Upper lobe of left lung (tissue), 6 donors: ENCODE results near the gene TEX54. TPM values are rescaled to one million over a fixed set of nuclear protein-coding genes. Genes with fewer than 3 reads are reported as not detected.
A peak's percentile ranks its signal among the peaks of the same experiment; 100 is the strongest.

Experiments
- ATAC-seq, 2 donors: fragments of 200-7000 bp; cut with Tn5 transposase; one replicate each; pipeline ENCODE4 v1.9.1; 2022; ENCODE audit warnings: mild to moderate bottlenecking in 2 of 2, moderate library complexity in 2 of 2; ENCODE audit not compliant: low FRiP score in 2 of 2
- DNase-seq, 2 donors: peaks; one replicate each; pipeline ENCODE4 v3.0.0-alpha.2; 2019 to 2020
- H3K27ac ChIP-seq, 4 donors: fragments of 200-600 bp; sonication (generic); one replicate each; pipeline ENCODE4 v1.5.1; 2016 to 2019
- H3K27me3 ChIP-seq, 4 donors: fragments of 200-600 bp; sonication (generic); one replicate each; pipeline ENCODE4 v1.5.1; 2017 to 2019
- H3K36me3 ChIP-seq, 4 donors: fragments of 200-600 bp; sonication (generic); one replicate each; pipeline ENCODE4 v1.5.1; 2016 to 2019
- H3K4me1 ChIP-seq, 4 donors: fragments of 200-600 bp; sonication (generic); one replicate each; pipeline ENCODE4 v1.5.1; 2018 to 2019
- H3K4me3 ChIP-seq, 4 donors: fragments of 200-600 bp; sonication (generic); one replicate each; pipeline ENCODE4 v1.5.1; 2017 to 2019; ENCODE audit warnings: mild to moderate bottlenecking in 2 of 4, moderate library complexity in 1 of 4
- H3K9me3 ChIP-seq, 4 donors: fragments of 200-600 bp; sonication (generic); one replicate each; pipeline ENCODE4 v1.5.1; 2018 to 2019
- EP300 ChIP-seq, 4 donors: sonication (generic); formaldehyde crosslinking; IDR thresholded peaks; one replicate each; pipeline ENCODE4 v1.5.1; 2017; ENCODE audit warnings: antibody characterized with exemption in 4 of 4, control low read depth in 2 of 4
- POLR2A ChIP-seq, 4 donors: fragments of 450-650 bp; IDR thresholded peaks; one replicate each; pipeline ENCODE4 v1.5.1; 2016 to 2017; ENCODE audit warnings: antibody characterized with exemption in 4 of 4, mild to moderate bottlenecking in 2 of 4
- POLR2AphosphoS5 ChIP-seq, 2 donors: sonication (generic); formaldehyde crosslinking; IDR thresholded peaks; one replicate each; pipeline ENCODE4 v1.5.1; 2017; ENCODE audit warnings: antibody characterized with exemption in 2 of 2
- WGBS, 2 donors: methylation state at CpG; one replicate each; pipeline ENCODE4 v1.1.5; 2017 to 2018; 5-methylcytosine and 5-hydroxymethylcytosine counted together
- total RNA-seq, 6 donors: library from RNA; depleted of rRNA in 4 of 6; stranded (reverse); fragments of >200 nt in 4 of 6; gene quantifications; one replicate each; pipeline versions ENCODE4 v1.1.0 to v1.2.1, GENCODE V29; 2016 to 2021
- TF ChIP-seq, protein P1 (sequence below), 6 experiments: fragments of 450-650 bp in 4 of 6; fragments of 200-600 bp in 2 of 6; sonication (generic) in 2 of 6; IDR thresholded peaks; one replicate each; pipeline ENCODE4 v1.5.1; 2016 to 2019; ENCODE audit warnings: antibody characterized with exemption in 6 of 6
- donor health status: DM: no; HTN: no; CAD: no; lungs with moderate emphysema.
- donor health status: DM: no; HTN: yes; CAD: no; lungs with severe emphysema.

The TEX54 gene
- total RNA-seq, 6 donors from 2014 or later = not detected

DNA sequence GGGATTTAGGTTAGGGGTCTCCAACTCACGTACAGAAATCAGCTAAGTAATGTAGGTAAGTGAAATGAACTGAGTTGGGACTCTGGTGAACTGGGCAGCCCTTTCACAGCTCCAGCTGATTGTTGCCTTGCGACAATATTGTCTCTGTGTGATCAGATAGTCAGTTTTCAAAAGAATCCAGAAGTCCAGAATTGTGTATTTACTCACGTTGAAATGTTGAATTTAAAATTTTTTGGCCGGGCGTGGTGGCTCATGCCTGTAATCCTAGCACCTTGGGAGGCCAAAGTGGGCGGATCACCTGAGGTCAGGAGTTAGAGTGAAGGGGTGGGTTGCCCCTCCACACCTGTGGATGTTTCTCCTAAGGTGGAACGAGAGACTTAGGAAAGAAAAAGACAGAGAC is 25.6 kb upstream of the TEX54 start:
- Histone ChIP-seq H3K9me3 (no peaks in the 10 kb centered on the region), H3K27me3 (no peaks in the 10 kb centered on the region), H3K4me1 (peaks cover 24 to 42% (median 33%) of the 10 kb centered on the region in 4 donors), H3K4me3 (no peak overlapping the region), H3K27ac (no peak overlapping the region), H3K36me3 (peaks cover 4 to 17% (median 8%) of the 10 kb centered on the region in 4 donors)
- DNase-seq (no peak), ATAC-seq (no peak)
- WGBS, 2 donors = 78 to 83% methylated on average over 7 of the region's 7 CpGs
- TF ChIP-seq POLR2AphosphoS5 (IDR thresholded peaks at IDR 0.05) = no peak
- TF ChIP-seq POLR2A (IDR thresholded peaks at IDR 0.05) = no peak
- TF ChIP-seq, protein P1, sequence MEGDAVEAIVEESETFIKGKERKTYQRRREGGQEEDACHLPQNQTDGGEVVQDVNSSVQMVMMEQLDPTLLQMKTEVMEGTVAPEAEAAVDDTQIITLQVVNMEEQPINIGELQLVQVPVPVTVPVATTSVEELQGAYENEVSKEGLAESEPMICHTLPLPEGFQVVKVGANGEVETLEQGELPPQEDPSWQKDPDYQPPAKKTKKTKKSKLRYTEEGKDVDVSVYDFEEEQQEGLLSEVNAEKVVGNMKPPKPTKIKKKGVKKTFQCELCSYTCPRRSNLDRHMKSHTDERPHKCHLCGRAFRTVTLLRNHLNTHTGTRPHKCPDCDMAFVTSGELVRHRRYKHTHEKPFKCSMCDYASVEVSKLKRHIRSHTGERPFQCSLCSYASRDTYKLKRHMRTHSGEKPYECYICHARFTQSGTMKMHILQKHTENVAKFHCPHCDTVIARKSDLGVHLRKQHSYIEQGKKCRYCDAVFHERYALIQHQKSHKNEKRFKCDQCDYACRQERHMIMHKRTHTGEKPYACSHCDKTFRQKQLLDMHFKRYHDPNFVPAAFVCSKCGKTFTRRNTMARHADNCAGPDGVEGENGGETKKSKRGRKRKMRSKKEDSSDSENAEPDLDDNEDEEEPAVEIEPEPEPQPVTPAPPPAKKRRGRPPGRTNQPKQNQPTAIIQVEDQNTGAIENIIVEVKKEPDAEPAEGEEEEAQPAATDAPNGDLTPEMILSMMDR (IDR thresholded peaks at IDR 0.05) = no peak
- no peak for TF ChIP-seq EP300 (IDR thresholded peaks at IDR 0.05)

DNA sequence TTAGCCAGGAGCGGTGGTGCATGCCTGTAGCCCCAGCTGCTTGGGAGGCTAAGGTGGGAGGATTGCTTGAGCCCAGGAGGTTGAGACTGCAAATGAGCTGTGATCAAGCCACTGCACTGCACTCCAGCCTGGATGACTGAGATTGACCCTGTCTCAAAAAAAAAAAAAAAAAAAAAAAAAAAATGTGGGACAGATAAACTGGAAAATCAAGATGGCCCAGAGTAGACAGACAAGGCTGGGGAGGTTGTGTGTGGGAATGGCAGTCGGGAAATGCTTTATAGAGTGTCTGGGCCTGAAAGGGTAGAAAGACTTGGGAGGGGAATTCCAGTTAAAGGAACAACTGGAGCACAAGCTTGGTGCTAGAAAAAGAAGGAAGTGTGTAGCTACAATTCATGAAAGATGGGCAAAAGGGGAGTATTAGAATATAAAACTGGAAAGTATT is 24.9 kb upstream of the TEX54 start:
- no peak for ATAC-seq
- H3K9me3 ChIP-seq = no peaks in the 10 kb centered on the region
- no peak for TF ChIP-seq POLR2A (IDR thresholded peaks at IDR 0.05)
- TF ChIP-seq EP300 (IDR thresholded peaks at IDR 0.05) = no peak
- TF ChIP-seq, protein P1 (IDR thresholded peaks at IDR 0.05) = no peak
- no peak for TF ChIP-seq POLR2AphosphoS5 (IDR thresholded peaks at IDR 0.05)
- no peak overlapping the region for H3K27ac ChIP-seq
- 68 to 73% methylated on average over 2 of the region's 2 CpGs for WGBS, 2 donors
- H3K4me3 ChIP-seq = no peak overlapping the region
- H3K36me3 ChIP-seq = peaks cover 10 to 23% (median 15%) of the 10 kb centered on the region in 4 donors
- H3K27me3 ChIP-seq = no peaks in the 10 kb centered on the region
- H3K4me1 ChIP-seq = peaks cover 29 to 40% (median 33%) of the 10 kb centered on the region in 4 donors
- no peak for DNase-seq

DNA sequence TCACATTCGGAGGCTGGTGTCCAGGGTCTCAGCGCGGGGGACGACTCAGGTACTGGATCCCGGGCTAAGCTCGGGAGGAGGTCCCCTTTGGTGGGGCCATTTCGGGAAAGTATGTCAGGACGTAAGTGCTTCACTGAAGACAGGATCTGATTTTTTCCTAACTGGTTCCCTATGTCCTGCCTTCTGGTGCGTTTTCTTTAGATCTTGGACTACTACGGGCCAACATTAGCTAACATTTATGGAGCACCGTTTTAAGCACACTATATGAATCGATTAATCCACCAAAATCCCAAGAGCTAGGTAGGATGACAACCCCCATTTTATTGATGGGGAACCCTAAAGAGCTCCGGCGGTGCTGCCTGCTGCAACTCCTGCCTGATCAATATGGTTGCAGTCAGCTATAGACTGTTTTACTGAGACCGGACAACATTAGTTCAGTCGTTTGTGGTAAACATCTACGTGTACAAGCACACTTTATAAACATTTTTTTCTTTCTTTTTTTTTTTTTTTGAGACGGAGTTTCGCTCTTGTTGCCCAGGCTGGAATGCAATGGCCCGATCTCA is 23.8 kb upstream of the TEX54 start:
- Histone ChIP-seq H3K4me3 (peak overlapping the region; percentile 51 to 90 (median 74)), H3K36me3 (peaks cover 12 to 35% (median 24%) of the 10 kb centered on the region in 4 donors), H3K4me1 (peaks cover 29 to 40% (median 33%) of the 10 kb centered on the region in 4 donors), H3K27me3 (no peaks in the 10 kb centered on the region), H3K27ac (peak overlapping the region; percentile 43 to 84 (median 73)), H3K9me3 (no peaks in the 10 kb centered on the region)
- no peak for TF ChIP-seq POLR2A (IDR thresholded peaks at IDR 0.05)
- TF ChIP-seq, protein P1 (IDR thresholded peaks at IDR 0.05) = no peak
- no peak for TF ChIP-seq POLR2AphosphoS5 (IDR thresholded peaks at IDR 0.05)
- TF ChIP-seq EP300 (IDR thresholded peaks at IDR 0.05) = no peak
- no peak for ATAC-seq
- 7% methylated on average over 15 to 20 of the region's 20 CpGs for WGBS, 2 donors
- DNase-seq = no peak

DNA sequence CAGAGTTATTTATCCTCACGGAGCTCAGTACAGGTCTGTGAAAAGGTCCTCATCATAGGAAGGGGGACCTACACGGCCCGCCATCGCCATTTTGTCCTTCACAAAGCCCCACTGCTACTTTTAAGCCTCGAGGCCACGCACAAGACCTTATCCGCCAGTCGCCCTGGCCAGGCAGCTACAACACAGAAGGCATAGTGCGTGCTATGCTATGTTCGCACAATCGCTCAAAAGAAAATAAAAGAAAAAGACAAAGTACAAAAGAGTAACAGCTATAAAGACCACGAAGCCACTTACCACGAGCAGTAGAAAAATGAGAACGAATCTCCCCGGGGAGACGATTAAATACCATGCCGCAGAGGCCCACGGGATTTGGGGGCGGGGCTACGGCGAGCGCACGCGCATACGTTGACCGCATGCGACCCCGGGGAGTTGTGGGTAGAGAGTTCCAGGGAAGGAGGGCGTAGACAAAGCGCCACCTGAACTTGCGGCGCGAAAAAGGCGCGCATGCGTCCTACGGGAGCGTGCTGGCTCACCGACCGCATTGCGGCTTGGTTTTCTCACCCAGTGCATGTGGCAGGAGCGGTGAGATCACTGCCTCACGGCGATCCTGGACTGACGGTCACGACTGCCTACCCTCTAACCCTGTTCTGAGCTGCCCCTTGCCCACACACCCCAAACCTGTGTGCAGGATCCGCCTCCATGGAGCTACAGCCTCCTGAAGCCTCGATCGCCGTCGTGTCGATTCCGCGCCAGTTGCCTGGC is 23.1 kb upstream of the TEX54 start:
- Histone ChIP-seq H3K9me3 (no peaks in the 10 kb centered on the region), H3K27ac (peak overlapping the region; percentile 64 to 84 (median 74)), H3K36me3 (peaks cover 12 to 37% (median 26%) of the 10 kb centered on the region in 4 donors), H3K4me1 (peaks cover 29 to 40% (median 33%) of the 10 kb centered on the region in 4 donors), H3K27me3 (no peaks in the 10 kb centered on the region), H3K4me3 (peak overlapping the region; percentile 58 to 90 (median 80))
- TF ChIP-seq EP300 (IDR thresholded peaks at IDR 0.05) = peak in 1 of 4 donors; percentile 76
- TF ChIP-seq POLR2A (IDR thresholded peaks at IDR 0.05) = peak; percentile 56 to 98 (median 88)
- peak; percentile 97 to 99 for TF ChIP-seq POLR2AphosphoS5 (IDR thresholded peaks at IDR 0.05)
- TF ChIP-seq, protein P1 (IDR thresholded peaks at IDR 0.05) = peak in 4 of 6 experiments; percentile 9 to 47 (median 36)
- ATAC-seq (peak; percentile 99 to 100), DNase-seq (peak; percentile 96 to 99)
- WGBS, 2 donors = 0% methylated on average over 43 to 51 of the region's 54 CpGs
